ENCODE results near the gene KIF5C. TPM values are rescaled to one million over a fixed set of nuclear protein-coding genes. Genes with fewer than 3 reads are reported as not detected.
A peak's percentile ranks its signal among the peaks of the same experiment; 100 is the strongest.

The KIF5C gene
- total RNA-seq, 1 donor from 2014 or later: 673 TPM

DNA sequence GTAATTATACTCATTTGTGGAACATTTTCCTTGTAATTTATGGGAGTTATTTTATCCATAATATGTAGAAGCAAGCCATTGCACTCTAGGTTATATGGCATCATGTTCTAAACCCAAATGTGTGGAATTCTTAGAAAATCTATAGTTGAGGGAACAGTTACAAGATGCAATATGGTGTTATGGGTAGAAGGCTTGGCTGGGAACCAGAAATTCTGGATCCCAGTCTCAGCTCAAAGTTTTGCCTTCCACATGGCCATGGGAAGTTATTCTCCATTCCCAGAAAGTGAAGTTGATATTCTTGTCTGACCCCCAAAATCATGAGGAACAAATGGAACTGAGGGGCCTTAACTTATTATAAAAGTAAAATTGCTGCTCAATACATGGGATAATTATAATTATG is 38.0 kb downstream of the KIF5C start:
- H3K27ac Mint-ChIP-seq (ENCODE audit: unreplicated experiment): no peak overlapping the region
- H3K4me1 Mint-ChIP-seq (ENCODE audit: low read depth, unreplicated experiment): peaks cover 65% of the 10 kb centered on the region
- TF ChIP-seq CTCF (IDR thresholded peaks at IDR 0.05; ENCODE audit: partially characterized antibody, unreplicated experiment): no peak
- no peak overlapping the region for H3K4me3 Mint-ChIP-seq (ENCODE audit: unreplicated experiment)
- peaks cover 8% of the 10 kb centered on the region for H3K27me3 Mint-ChIP-seq (ENCODE audit: unreplicated experiment)
- no peak for DNase-seq
- peaks cover 7% of the 10 kb centered on the region for H3K36me3 Mint-ChIP-seq (ENCODE audit: unreplicated experiment)
- H3K9me3 Mint-ChIP-seq (ENCODE audit: unreplicated experiment): peaks cover 8% of the 10 kb centered on the region

GRCh38 chr2:148913492-148913891 is 38.5 kb downstream of the KIF5C start:
- no peak for TF ChIP-seq CTCF (IDR thresholded peaks at IDR 0.05; ENCODE audit: partially characterized antibody, unreplicated experiment)
- no peak for DNase-seq
- Mint-ChIP-seq H3K27ac (ENCODE audit: unreplicated experiment) (no peak overlapping the region), H3K4me3 (ENCODE audit: unreplicated experiment) (no peak overlapping the region), H3K36me3 (ENCODE audit: unreplicated experiment) (peaks cover 7% of the 10 kb centered on the region), H3K27me3 (ENCODE audit: unreplicated experiment) (peaks cover 8% of the 10 kb centered on the region), H3K9me3 (ENCODE audit: unreplicated experiment) (peaks cover 8% of the 10 kb centered on the region), H3K4me1 (ENCODE audit: low read depth, unreplicated experiment) (peaks cover 62% of the 10 kb centered on the region)

- H3K27ac Mint-ChIP-seq (ENCODE audit: unreplicated experiment): peak overlapping the region; percentile 45
- TF ChIP-seq CTCF (IDR thresholded peaks at IDR 0.05; ENCODE audit: partially characterized antibody, unreplicated experiment): no peak
Observed at GRCh38 chr2:148914463-148914862, 39.4 kb downstream of the KIF5C start.

GRCh38 chr2:148917431-148917830 is 42.4 kb downstream of the KIF5C start:
- H3K9me3 Mint-ChIP-seq (ENCODE audit: unreplicated experiment): peaks cover 3% of the 10 kb centered on the region
- TF ChIP-seq CTCF (IDR thresholded peaks at IDR 0.05; ENCODE audit: partially characterized antibody, unreplicated experiment): no peak
- no peak overlapping the region for H3K27ac Mint-ChIP-seq (ENCODE audit: unreplicated experiment)
- no peak overlapping the region for H3K4me3 Mint-ChIP-seq (ENCODE audit: unreplicated experiment)
- peaks cover 7% of the 10 kb centered on the region for H3K36me3 Mint-ChIP-seq (ENCODE audit: unreplicated experiment)
- peaks cover 8% of the 10 kb centered on the region for H3K27me3 Mint-ChIP-seq (ENCODE audit: unreplicated experiment)
- DNase-seq: no peak
- H3K4me1 Mint-ChIP-seq (ENCODE audit: low read depth, unreplicated experiment): peaks cover 62% of the 10 kb centered on the region

More at GRCh38 chr2:148914463-148914862, 39.4 kb downstream of the KIF5C start:
- peaks cover 58% of the 10 kb centered on the region for H3K4me1 Mint-ChIP-seq (ENCODE audit: low read depth, unreplicated experiment)
- peak overlapping the region; percentile 54 for H3K4me3 Mint-ChIP-seq (ENCODE audit: unreplicated experiment)
- H3K36me3 Mint-ChIP-seq (ENCODE audit: unreplicated experiment): peaks cover 7% of the 10 kb centered on the region
- peaks cover 4% of the 10 kb centered on the region for H3K9me3 Mint-ChIP-seq (ENCODE audit: unreplicated experiment)
- DNase-seq: peak; percentile 56
- H3K27me3 Mint-ChIP-seq (ENCODE audit: unreplicated experiment): peaks cover 8% of the 10 kb centered on the region

DNA sequence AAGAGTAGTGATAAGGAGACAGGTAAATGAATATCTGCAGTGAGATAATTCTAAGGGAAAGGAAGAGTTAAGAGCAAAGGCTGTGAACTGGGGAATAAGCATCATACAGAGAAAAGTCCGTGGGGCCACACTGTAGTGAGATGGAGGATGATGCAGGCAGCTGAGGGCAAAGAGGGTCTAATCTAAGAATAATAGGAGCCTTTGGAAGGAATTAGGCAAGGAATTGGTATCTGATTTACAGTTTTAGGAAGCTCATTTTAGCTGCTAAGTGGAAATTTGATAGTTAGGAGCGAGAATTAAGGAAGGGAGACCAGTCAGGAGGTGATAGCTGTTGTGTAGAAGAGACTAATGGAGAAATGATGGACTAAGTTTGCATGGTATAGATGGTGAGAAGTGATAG is 43.5 kb downstream of the KIF5C start:
- TF ChIP-seq CTCF (IDR thresholded peaks at IDR 0.05; ENCODE audit: partially characterized antibody, unreplicated experiment): no peak
- peaks cover 69% of the 10 kb centered on the region for H3K4me1 Mint-ChIP-seq (ENCODE audit: low read depth, unreplicated experiment)
- H3K36me3 Mint-ChIP-seq (ENCODE audit: unreplicated experiment): peaks cover 7% of the 10 kb centered on the region
- H3K9me3 Mint-ChIP-seq (ENCODE audit: unreplicated experiment): peaks cover 5% of the 10 kb centered on the region
- H3K27me3 Mint-ChIP-seq (ENCODE audit: unreplicated experiment): peaks cover 5% of the 10 kb centered on the region
- H3K4me3 Mint-ChIP-seq (ENCODE audit: unreplicated experiment): no peak overlapping the region
- no peak overlapping the region for H3K27ac Mint-ChIP-seq (ENCODE audit: unreplicated experiment)
- no peak for DNase-seq

All from glutamatergic neuron (in vitro differentiated cells).